ENCODE measurements around the gene P2RY10.
"Not testable (repeated sequence)": the region's sequence is repeated elsewhere in the genome, so short reads cannot be mapped to it uniquely, and the experiment has no call there.

Gene P2RY10

DNA sequence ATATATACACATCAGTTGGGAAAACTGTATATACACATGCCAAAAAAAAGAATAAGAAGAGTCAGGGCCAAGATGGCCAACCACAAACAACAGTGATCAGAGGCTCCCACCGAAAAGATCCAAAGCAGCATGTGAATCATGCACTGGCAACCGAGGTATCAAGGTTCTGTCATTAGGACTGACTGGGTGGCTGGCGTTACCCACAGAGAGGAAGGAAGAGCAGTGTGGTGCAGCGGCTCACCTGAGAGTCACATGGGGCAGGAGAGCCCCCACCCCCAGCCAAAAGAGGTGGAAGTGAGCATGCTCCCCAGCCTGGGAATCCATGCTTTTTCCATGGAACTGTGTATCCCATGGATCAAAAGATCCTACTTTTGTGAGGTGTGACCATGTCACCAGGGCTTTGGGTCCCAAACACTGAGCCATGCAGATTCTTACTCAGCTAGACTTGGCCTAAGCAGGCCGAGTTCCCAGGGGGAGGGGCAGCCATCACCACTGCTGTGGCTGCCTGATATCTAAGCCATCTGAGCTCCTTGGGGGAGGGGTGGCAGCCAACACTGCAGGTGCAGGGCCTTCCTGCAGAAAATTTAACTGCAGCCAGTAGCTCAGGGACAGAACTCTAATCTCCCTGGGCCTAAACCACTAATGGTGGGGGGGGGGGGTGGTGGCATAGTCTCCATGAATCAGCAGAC lies 52.8 kb downstream of the P2RY10 start:
- TF ChIP-seq, protein P1, sequence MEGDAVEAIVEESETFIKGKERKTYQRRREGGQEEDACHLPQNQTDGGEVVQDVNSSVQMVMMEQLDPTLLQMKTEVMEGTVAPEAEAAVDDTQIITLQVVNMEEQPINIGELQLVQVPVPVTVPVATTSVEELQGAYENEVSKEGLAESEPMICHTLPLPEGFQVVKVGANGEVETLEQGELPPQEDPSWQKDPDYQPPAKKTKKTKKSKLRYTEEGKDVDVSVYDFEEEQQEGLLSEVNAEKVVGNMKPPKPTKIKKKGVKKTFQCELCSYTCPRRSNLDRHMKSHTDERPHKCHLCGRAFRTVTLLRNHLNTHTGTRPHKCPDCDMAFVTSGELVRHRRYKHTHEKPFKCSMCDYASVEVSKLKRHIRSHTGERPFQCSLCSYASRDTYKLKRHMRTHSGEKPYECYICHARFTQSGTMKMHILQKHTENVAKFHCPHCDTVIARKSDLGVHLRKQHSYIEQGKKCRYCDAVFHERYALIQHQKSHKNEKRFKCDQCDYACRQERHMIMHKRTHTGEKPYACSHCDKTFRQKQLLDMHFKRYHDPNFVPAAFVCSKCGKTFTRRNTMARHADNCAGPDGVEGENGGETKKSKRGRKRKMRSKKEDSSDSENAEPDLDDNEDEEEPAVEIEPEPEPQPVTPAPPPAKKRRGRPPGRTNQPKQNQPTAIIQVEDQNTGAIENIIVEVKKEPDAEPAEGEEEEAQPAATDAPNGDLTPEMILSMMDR (IDR thresholded peaks at IDR 0.05; ENCODE audit: insufficient read depth, low read length, poor library complexity, severe bottlenecking), result no peak
- no peak for TF ChIP-seq EZH2phosphoT487 (conservative IDR thresholded peaks at IDR 0.05; ENCODE audit: low read length)
- Histone ChIP-seq H3K9me2 (replicated peaks; ENCODE audit: insufficient read depth, low read length) (no peaks in the 10 kb centered on the region), H3K27me3 (ENCODE audit: low read length) (no peaks in the 10 kb centered on the region), H3K9me3 (ENCODE audit: insufficient read depth, low read length) (no peaks in the 10 kb centered on the region), H3K4me3 (ENCODE audit: insufficient read depth, low read length, poor library complexity, severe bottlenecking) (no peak overlapping the region), H3K27ac (ENCODE audit: low read depth, low read length) (no peak overlapping the region), H2AFZ (ENCODE audit: low read depth, low read length, severe bottlenecking) (no peak overlapping the region), H3K4me2 (ENCODE audit: low read depth, low read length, poor library complexity, severe bottlenecking) (no peak overlapping the region), H3K36me3 (ENCODE audit: low read length) (no peaks in the 10 kb centered on the region), H3K79me2 (ENCODE audit: insufficient read depth, low read length) (no peaks in the 10 kb centered on the region), H3F3A (ENCODE audit: insufficient read depth) (no peaks in the 10 kb centered on the region), H4K20me1 (ENCODE audit: low read depth, low read length) (no peaks in the 10 kb centered on the region), H3K9ac (ENCODE audit: low read length) (no peak overlapping the region)

DNA sequence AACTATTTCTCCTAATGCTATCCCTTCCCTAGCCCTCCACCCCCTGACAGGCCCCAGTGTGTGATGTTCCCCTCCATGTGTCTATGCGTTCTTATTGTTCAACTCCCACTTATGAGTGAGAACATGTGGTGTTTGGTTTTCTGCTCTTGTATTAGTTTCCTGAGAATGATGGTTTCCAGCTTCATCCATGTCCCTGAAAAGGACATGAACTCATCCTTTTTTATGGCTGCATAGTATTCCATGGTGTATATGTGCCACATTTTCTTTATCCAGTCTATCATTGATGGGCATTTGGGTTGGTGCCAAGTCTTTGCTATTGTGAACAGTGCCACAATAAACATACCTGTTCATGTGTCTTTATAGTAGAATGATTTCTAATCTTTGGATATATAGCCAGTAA lies 62.3 kb downstream of the P2RY10 start:
- not testable (repeated sequence) for H3K4me2 ChIP-seq (ENCODE audit: low read depth, low read length, poor library complexity, severe bottlenecking); H3F3A ChIP-seq (ENCODE audit: insufficient read depth); H3K4me3 ChIP-seq (ENCODE audit: insufficient read depth, low read length, poor library complexity, severe bottlenecking); H3K9me2 ChIP-seq (replicated peaks; ENCODE audit: insufficient read depth, low read length); H2AFZ ChIP-seq (ENCODE audit: low read depth, low read length, severe bottlenecking); H4K20me1 ChIP-seq (ENCODE audit: low read depth, low read length); H3K9me3 ChIP-seq (ENCODE audit: insufficient read depth, low read length); H3K27ac ChIP-seq (ENCODE audit: low read depth, low read length); H3K27me3 ChIP-seq (ENCODE audit: low read length); H3K79me2 ChIP-seq (ENCODE audit: insufficient read depth, low read length); H3K9ac ChIP-seq (ENCODE audit: low read length); H3K36me3 ChIP-seq (ENCODE audit: low read length)
